Endothelial cell (in vitro differentiated cells): Measurements from ENCODE around the gene NEGR1. TPM values are rescaled to one million over a fixed set of nuclear protein-coding genes. Genes with fewer than 3 reads are reported as not detected.
A peak's percentile ranks its signal among the peaks of the same experiment; 100 is the strongest.

Experiments
- DNase-seq: peaks from one replicate; pipeline ENCODE4 v3.0.0; 2021; ENCODE audit warnings: low spot score
- H3K27ac Mint-ChIP-seq: one replicate; pipeline ENCODE4 v1.8.0; 2021; ENCODE audit warnings: mixed read lengths, inconsistent platforms; ENCODE audit not compliant: unreplicated experiment
- H3K27me3 Mint-ChIP-seq: one replicate; pipeline ENCODE4 v1.8.0; 2021; ENCODE audit warnings: mild to moderate bottlenecking, moderate library complexity, mixed read lengths, inconsistent platforms; ENCODE audit not compliant: unreplicated experiment
- H3K36me3 Mint-ChIP-seq: one replicate; pipeline ENCODE4 v1.8.0; 2021; ENCODE audit warnings: mild to moderate bottlenecking, low read depth, mixed read lengths, inconsistent platforms; ENCODE audit not compliant: unreplicated experiment
- H3K4me1 Mint-ChIP-seq: one replicate; pipeline ENCODE4 v1.8.0; 2021; ENCODE audit warnings: mild to moderate bottlenecking, mixed read lengths, inconsistent platforms; ENCODE audit not compliant: unreplicated experiment
- H3K4me3 Mint-ChIP-seq: one replicate; pipeline ENCODE4 v1.8.0; 2021; ENCODE audit warnings: mild to moderate bottlenecking, mixed read lengths, inconsistent platforms; ENCODE audit not compliant: unreplicated experiment
- H3K9me3 Mint-ChIP-seq: one replicate; pipeline ENCODE4 v1.8.0; 2021; ENCODE audit warnings: mixed read lengths, inconsistent platforms; ENCODE audit not compliant: unreplicated experiment
- long read RNA-seq: library from polyadenylated mRNA; unstranded; transcript quantifications from one replicate; pipeline ENCODE4 v2.0.0, GENCODE V29; 2020; ENCODE audit not compliant: unreplicated experiment
- total RNA-seq: library from RNA; stranded (reverse); fragmentation: NEBNext Ultra II Directional; extraction: Animal tissue kit (Norgen Biotek cat#: 25700); gene quantifications from one replicate; pipeline ENCODE4 v1.2.1, GENCODE V29; 2021; ENCODE audit not compliant: unreplicated experiment
- TF ChIP-seq, protein P1 (sequence below): fragments of 200-600 bp; sonication (generic); IDR thresholded peaks from one replicate; pipeline ENCODE4 v1.5.0; 2021; ENCODE audit warnings: antibody characterized with exemption; ENCODE audit not compliant: unreplicated experiment

The NEGR1 gene
- 2.9 TPM for total RNA-seq
- long read RNA-seq: 0 reads

DNA sequence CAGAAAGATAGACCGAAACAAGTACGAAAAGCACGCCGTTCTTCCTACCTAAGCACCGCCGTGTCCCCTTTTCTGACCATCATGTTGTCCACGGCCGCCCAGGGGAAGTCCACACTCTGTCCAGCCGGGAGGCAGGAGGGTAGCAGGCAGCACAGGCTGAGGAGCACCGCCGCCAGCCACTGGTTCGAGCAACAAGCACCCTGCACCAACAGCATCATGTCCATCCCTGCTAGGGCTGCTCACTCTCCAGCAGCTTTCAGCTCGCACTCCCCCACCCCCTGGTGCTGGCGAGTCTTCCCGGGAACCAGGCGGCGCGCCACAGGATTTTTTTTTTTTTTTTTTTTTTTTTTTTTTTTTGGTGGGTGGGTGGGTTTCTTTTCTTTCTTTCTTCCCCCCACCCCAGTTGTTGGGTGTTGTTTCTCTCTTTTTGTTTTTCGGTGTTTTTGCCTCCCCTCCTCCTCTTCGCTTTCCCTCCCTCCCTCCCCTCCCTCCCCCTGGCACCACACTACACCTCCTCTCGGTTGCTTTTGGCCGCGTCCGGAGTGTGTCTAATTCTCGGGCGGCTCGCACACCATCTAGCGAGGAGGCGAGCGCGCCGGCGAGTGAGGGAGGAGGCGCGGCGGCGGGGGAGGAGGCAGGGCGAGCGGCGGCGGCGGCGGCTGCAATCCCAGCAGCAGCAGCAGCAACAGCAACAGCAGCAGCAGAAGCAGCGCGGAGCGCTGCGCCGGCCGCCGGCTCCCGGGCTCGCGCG is at the start of gene NEGR1:
Gene NEGR1, minus strand, starts transcription at position 269 of the 751 bp plus-strand sequence.
- peaks cover 12% of the 10 kb centered on the region for H3K4me1 Mint-ChIP-seq
- peak within 1 kb of the TSS; percentile 76 for H3K27ac Mint-ChIP-seq
- H3K4me3 Mint-ChIP-seq: no peak within 1 kb of the TSS
- H3K9me3 Mint-ChIP-seq: no peaks in the 10 kb centered on the region
- peaks cover 13% of the 10 kb centered on the region for H3K27me3 Mint-ChIP-seq
- H3K36me3 Mint-ChIP-seq: no peaks in the 10 kb centered on the region
- TF ChIP-seq, protein P1, sequence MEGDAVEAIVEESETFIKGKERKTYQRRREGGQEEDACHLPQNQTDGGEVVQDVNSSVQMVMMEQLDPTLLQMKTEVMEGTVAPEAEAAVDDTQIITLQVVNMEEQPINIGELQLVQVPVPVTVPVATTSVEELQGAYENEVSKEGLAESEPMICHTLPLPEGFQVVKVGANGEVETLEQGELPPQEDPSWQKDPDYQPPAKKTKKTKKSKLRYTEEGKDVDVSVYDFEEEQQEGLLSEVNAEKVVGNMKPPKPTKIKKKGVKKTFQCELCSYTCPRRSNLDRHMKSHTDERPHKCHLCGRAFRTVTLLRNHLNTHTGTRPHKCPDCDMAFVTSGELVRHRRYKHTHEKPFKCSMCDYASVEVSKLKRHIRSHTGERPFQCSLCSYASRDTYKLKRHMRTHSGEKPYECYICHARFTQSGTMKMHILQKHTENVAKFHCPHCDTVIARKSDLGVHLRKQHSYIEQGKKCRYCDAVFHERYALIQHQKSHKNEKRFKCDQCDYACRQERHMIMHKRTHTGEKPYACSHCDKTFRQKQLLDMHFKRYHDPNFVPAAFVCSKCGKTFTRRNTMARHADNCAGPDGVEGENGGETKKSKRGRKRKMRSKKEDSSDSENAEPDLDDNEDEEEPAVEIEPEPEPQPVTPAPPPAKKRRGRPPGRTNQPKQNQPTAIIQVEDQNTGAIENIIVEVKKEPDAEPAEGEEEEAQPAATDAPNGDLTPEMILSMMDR: no peak
- DNase-seq: peak; percentile 88

DNA sequence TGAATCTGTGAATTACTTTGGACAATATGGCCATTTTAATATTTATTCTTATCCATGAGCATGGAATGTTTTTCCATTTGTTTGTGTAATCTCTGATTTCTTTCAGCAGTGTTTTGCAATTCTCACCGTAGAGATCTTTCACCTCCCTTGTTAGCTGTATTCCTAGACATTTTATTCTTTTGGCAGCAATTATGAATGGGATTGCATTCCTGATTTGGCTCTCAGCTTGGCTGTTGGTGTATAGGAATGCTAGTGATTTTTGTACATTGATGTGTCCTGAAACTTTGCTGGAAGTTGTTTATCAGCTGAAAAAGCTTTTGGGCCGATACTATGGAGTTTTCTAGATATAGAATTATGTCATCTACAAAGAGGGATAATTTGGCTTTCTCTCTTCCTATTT is 44.2 kb upstream of the NEGR1 start:
- Mint-ChIP-seq H3K4me3 (no peak overlapping the region), H3K9me3 (no peaks in the 10 kb centered on the region), H3K27ac (no peak overlapping the region), H3K36me3 (no peaks in the 10 kb centered on the region), H3K27me3 (no peaks in the 10 kb centered on the region), H3K4me1 (peaks cover 4% of the 10 kb centered on the region)
- DNase-seq: no peak
- TF ChIP-seq, protein P1: no peak

DNA sequence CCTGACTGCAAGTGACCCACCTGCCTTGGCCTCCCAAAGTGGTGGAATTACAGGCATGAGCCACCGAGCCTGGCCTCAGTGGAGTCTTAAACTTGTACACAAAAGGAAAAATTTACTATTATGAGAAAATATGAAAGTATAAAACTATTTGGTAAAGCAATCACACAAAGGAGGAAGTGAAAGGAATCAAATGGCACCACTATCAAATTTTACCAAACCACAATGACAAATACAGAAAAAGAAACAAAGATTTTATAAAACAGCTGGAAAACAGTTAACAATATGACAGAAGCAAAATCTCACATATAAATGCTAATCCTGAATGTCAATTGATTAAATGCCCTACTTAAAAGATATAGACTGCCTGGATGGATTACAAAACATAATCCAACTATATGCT is 42.1 kb upstream of the NEGR1 start:
- Mint-ChIP-seq H3K4me1 (no peaks in the 10 kb centered on the region), H3K27me3 (no peaks in the 10 kb centered on the region), H3K4me3 (no peak overlapping the region), H3K27ac (no peak overlapping the region), H3K9me3 (no peaks in the 10 kb centered on the region), H3K36me3 (no peaks in the 10 kb centered on the region)
- TF ChIP-seq, protein P1: no peak
- DNase-seq: no peak

DNA sequence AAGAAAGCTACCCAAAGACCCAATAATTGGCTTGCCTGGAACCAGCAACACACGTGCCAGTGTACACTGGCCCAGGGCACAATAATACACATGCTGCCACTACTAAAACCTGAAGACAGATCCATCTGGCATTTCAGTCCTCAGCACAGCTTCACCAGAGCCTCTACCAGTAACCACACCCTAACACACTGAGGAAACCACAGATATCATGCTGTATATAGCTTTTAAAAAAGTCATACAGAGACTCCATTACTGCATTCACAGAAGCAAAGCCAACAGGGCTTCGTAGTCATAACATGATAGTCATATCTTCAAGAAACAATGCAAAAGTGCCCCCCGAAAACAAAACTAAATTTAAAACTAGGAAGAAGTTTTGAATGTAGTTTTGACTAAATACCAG is 40.6 kb upstream of the NEGR1 start:
- Mint-ChIP-seq H3K9me3 (no peaks in the 10 kb centered on the region), H3K4me3 (no peak overlapping the region), H3K36me3 (no peaks in the 10 kb centered on the region), H3K27ac (no peak overlapping the region), H3K4me1 (no peaks in the 10 kb centered on the region), H3K27me3 (no peaks in the 10 kb centered on the region)
- DNase-seq: no peak
- TF ChIP-seq, protein P1: no peak

DNA sequence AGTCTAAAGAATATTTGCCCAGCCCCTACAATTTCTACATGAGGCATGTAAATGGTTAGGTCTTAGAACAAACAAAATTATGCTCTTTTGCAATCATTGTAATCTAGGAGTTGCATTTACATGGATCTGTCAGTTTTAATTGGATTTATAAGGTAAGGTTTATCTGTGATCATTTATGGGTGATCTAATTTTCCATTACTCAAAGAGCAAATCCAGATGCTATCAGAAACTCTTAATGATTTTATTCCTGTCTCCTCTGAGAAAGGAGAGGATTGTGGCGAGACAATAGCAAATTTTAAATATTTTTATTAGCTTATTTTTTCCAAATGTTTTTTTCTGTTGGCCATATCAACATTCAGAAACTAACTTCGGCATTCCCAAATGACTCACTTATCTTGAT is 14.2 kb upstream of the NEGR1 start:
- no peaks in the 10 kb centered on the region for H3K4me1 Mint-ChIP-seq
- H3K4me3 Mint-ChIP-seq: no peak overlapping the region
- no peak overlapping the region for H3K27ac Mint-ChIP-seq
- TF ChIP-seq, protein P1: no peak
- H3K27me3 Mint-ChIP-seq: no peaks in the 10 kb centered on the region
- H3K36me3 Mint-ChIP-seq: no peaks in the 10 kb centered on the region
- no peak for DNase-seq
- no peaks in the 10 kb centered on the region for H3K9me3 Mint-ChIP-seq
